NCI-H774 (cell line): ENCODE measurements around the gene C2CD5.
"Not testable (repeated sequence)": the region's sequence is repeated elsewhere in the genome, so short reads cannot be mapped to it uniquely, and the experiment has no call there.

Experiments
- DNase-seq: peaks from one replicate; lab custom pipeline; 2025; lab: John Stamatoyannopoulos, UW

Gene C2CD5

GRCh38 chr12:22477894-22478287, 66.5 kb downstream of the C2CD5 start:
- no peak for DNase-seq

DNA sequence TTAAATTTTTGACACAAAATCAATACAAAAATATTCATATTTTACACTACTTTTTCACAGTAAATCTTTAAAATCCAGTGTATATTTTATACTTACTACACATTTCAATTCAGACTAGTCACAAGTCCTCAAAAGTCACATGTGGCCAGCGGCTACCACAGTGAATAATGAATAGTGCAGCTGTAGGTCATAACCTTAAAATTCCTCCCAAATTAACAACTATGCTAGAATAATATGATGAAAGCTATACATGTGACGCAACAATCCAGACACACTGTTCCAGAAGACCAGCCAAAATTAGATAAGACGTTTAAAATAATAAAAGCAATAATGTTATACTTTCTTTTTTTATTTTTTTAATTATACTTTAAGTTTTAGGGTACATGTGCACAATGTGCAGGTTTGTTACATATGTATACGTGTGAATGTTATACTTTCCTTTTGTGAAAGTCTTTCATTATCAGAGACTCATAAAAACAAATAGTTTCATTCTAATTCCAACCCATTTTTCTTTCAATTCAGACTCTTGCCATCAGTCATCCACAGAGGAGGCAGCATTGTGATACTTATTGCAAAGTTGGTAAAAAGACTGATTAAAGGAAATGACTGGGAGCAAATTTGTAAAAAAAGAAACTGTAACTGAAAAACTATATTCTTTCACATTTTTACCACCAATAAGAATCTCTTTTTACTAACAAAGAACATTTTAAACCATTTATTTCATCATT, 67.0 kb downstream of the C2CD5 start:
- no peak for DNase-seq

GRCh38 chr12:22476133-22476532, 68.2 kb downstream of the C2CD5 start:
- no peak for DNase-seq

- no peak for DNase-seq
Measured at GRCh38 chr12:22474970-22475720, 69.2 kb downstream of the C2CD5 start.

DNA sequence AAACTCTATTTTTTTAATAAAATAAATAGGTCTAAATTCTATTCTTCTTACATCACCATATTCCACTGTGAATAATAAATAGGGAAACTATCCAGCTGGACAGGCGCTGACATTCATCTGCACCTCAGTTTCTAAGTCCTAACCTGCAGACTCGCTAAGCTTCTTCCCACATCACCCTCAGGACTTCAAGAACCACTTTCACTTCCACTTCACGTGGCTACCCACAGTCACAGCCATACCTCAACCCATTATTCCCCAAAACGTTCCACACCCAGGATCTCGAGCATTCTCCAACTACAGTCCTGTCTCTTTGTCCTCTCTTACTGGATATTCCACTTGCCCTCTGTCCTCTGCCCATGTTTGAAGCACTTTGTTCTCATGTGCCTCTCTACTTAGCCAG, 71.1 kb downstream of the C2CD5 start:
- DNase-seq: no peak

DNA sequence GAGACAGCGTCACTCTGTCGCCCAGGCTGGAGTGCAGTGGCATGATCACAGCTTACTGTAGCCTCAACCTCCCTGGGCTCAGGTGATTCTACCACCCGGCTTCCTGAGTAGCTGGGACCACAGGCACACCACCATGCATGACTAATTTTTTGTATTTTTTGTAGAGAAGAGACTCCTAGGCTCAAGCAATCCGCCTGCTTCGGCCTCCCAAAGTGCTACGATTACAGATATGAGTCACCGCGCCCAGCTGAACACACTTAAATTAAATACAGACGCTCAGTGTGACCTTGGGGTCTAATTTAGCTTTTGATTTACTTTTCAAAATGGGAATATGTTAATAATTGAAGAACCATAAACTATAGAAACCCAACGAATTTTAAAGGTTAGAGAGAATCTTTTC, 77.2 kb downstream of the C2CD5 start:
- no peak for DNase-seq

DNA sequence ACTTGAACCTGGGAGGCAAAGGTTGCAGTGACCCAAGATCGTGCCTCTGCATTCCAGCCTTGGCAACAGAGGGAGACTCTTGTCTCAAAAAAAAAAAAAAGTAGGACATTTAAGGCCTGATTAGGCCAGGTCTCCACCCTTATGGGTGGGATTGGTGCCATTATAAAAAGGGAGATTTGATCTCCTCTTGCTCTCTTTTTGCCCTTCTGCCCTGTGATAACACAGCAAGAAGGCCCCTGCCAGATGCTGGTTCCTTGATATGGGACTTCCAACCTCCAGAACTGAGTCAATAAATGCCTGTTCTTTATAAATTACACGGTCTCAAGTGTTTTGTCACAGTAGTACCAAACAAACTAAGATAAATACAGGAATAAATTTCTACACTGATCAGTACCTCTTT, 81.0 kb downstream of the C2CD5 start:
- DNase-seq: no peak

GRCh38 chr12:22461786-22462185, 82.6 kb downstream of the C2CD5 start:
- DNase-seq: no peak

GRCh38 chr12:22459838-22460490, 84.4 kb downstream of the C2CD5 start:
- DNase-seq: no peak

DNA sequence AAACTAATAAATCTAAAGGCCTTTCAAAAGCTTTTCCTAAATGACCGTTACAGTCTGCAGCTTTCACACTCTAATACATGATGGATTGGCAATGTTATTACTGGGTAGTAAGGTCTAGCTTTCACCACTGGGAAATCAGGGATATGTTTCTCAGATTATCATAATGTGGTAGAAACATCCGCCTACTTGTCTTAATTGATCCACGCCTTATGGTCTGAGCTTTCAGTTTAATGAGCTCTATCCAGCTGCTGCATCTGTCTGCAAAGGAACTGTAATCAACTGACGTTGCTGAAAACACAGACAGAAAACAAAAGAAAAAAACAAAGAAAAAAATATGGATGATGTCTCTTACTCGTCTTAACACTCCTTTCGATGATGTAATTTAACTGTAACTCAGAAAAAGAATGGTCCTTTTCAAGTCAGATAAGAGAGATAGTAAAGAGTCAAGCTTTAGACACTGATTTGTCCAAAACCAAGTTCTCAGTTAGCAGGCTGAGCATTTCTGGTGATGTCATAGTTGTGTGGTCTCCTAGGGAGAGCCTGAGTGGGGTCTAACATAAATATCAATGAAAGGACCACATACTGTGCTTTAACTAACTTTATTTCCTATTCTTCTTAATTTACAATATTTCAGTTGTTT, 85.9 kb downstream of the C2CD5 start:
- DNase-seq: no peak

DNA sequence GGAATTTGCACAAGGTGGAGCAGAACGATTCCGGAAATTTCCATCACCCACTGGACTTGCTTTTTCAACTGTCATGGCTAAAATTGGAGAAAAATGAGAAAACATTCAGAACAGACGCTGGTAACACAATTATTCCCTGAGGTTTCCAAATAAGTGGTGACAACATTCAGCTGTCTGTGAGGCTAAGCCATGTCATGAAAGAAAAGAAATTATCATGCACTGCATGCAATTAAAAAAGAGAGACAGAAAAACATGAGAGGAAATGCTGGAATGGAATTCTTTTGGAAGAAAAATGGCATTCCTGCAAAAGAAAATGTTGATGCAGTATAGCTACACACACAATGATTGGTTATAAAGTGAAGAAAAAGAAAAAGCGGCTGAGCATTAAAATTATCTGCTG, 87.3 kb downstream of the C2CD5 start:
- no peak for DNase-seq

DNA sequence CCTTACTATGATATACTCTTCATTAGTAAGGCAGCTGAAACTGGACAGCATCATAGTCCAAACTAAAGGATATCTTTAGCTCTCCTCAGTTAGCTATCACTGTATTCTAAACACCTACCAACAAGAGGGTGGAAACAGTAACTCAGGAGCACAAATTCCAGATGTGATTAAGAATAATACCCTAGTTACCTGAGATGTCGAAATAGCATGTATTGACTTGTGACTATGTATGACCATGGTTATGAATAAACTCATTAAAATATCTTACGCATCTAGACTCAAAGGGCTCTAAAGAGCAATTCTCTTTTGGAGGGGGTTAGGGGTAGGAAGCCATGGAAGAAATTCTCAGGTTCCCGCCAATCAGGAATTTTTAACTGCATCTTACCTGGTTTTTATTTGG, 90.8 kb downstream of the C2CD5 start:
- no peak for DNase-seq

DNA sequence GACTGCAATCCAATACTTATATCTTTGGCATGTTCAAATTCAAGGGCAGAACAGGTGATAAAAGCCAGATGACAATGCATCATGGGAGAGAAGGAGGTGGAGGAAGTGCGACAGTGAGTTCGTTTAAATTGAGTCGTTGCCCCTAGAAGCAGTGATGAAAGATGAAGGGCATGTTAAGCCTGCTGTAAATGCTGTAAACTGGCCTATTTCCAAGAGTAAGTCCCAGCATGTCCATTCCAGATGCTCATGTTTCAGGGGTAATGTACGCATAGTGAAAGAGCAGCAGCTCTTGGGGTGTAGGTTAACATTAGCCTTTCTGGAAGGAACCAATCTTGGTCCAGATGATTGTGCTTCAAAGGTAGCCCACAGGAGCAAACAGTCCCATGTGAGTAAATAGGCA, 97.1 kb downstream of the C2CD5 start:
- no peak for DNase-seq

DNA sequence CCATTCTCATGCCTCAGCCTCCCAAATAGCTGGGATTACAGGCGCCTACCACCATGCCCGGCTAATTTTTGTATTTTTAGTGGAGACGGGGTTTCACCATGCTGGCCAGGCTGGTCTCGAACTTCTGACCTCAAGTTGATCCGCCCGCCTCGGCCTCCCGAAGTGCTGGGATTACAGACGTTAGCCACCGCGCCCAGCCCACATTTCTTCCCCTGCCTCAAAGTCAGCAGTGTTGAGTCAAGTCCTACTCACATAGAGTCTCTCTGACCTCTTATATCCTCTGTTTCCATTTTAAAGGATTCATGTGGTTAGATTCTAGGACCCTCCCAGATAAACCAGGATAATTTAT, 100.1 kb downstream of the C2CD5 start:
- DNase-seq: not testable (repeated sequence)

DNA sequence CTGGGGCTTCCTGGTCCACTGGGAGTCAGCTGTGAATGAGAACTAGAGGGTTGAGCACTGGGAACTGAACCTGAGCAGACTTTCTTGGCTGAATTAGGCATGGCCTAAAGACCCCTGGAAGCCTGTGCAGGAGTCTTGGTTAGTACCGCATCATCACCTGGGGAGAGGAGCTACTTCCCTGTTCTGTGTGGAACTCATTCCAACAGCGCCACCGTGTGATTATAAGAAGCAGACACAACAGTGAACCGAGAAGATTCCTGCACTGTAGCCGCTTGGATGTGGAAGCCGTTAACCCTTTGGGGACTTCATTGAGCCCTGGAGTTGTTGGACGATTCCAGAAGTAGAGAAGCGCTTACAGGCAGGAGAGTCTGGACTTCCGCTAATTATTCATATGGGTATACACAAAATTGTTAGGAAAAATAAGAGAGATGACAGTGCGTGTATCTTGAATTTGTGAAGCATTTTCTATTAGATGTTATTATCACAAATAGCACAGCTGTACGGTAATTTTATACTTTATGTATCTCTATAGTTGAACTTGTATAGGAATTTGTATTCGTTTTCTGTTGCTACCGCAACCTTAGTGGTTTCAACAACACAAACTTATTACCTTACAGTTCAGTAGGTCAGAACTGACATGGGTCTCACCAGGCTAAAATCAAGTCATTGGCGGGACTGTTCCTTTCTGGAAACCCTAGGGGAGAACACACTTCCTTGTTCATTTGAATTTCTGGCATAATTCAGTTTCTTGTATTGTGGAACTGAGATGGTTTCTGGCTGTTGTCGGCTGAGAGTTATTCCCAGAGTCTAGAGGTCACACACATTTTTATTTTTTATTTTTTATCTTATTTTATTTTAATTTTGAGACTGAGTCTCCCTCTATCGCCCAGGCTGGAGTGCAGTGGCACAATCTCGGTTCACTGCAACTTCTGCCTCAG, 100.7 kb downstream of the C2CD5 start:
- peak; percentile 81 for DNase-seq

- no peak for DNase-seq
Measured at GRCh38 chr12:22437031-22437806, 107.1 kb downstream of the C2CD5 start.

GRCh38 chr12:22435583-22435982, 108.8 kb downstream of the C2CD5 start:
- DNase-seq: no peak

GRCh38 chr12:22431693-22432251, 112.6 kb downstream of the C2CD5 start:
- DNase-seq: no peak

DNA sequence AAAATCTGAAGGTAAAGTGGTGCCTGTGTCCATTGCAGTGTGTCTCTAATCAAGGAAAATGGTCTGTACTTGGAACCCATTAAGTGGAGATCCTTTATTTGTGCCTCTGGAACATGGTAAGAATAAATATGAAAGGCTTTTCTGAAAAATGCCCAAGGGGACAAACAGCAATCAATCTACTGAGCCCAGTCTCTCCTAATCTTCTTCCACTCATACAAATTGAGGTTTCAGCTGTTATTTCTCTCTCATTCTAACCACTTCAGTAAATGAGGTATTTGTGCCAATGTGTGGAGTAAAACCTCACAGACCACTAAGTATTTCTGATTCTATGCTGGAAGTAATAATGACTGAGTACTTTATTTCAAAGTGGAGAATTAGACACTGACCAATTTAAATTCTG, 127.5 kb downstream of the C2CD5 start:
- DNase-seq: no peak
